ENCODE results near the gene BACE1-AS.

The BACE1-AS gene

GRCh38 chr11:117289795-117290194, 1.4 kb upstream of the BACE1-AS start:
- no peak for DNase-seq (ENCODE audit: low read depth in 2 of 2, low spot score in 1 of 2)

- DNase-seq (ENCODE audit: low read depth in 2 of 2, low spot score in 1 of 2): no peak
Measured at GRCh38 chr11:117292616-117293015, 1.5 kb downstream of the BACE1-AS start.

- no peak for DNase-seq (ENCODE audit: low read depth in 2 of 2, low spot score in 1 of 2)
Measured at GRCh38 chr11:117295438-117296137, 4.4 kb downstream of the BACE1-AS start.

- no peak for DNase-seq (ENCODE audit: low read depth in 2 of 2, low spot score in 1 of 2)
Measured at GRCh38 chr11:117296881-117297280, 5.7 kb downstream of the BACE1-AS start.

GRCh38 chr11:117298195-117298594, 7.0 kb downstream of the BACE1-AS start:
- DNase-seq (ENCODE audit: low read depth in 2 of 2, low spot score in 1 of 2): no peak

GRCh38 chr11:117299351-117300282, 8.5 kb downstream of the BACE1-AS start:
- DNase-seq (ENCODE audit: low read depth in 2 of 2, low spot score in 1 of 2): no peak

- DNase-seq (ENCODE audit: low read depth in 2 of 2, low spot score in 1 of 2): no peak
Measured at GRCh38 chr11:117300283-117300663, 9.1 kb downstream of the BACE1-AS start.

- DNase-seq (ENCODE audit: low read depth in 2 of 2, low spot score in 1 of 2): no peak
Measured at GRCh38 chr11:117300773-117301172, 9.6 kb downstream of the BACE1-AS start.

- no peak for DNase-seq (ENCODE audit: low read depth in 2 of 2, low spot score in 1 of 2)
Measured at GRCh38 chr11:117302228-117302627, 11.1 kb downstream of the BACE1-AS start.

- DNase-seq (ENCODE audit: low read depth in 2 of 2, low spot score in 1 of 2): no peak
Measured at GRCh38 chr11:117303101-117303500, 12.0 kb downstream of the BACE1-AS start.

GRCh38 chr11:117303646-117304315, 12.6 kb downstream of the BACE1-AS start:
- DNase-seq (ENCODE audit: low read depth in 2 of 2, low spot score in 1 of 2): no peak

GRCh38 chr11:117305145-117305544, 14.0 kb downstream of the BACE1-AS start:
- DNase-seq (ENCODE audit: low read depth in 2 of 2, low spot score in 1 of 2): no peak

GRCh38 chr11:117309310-117309709, 18.2 kb downstream of the BACE1-AS start:
- no peak for DNase-seq (ENCODE audit: low read depth in 2 of 2, low spot score in 1 of 2)

- no peak for DNase-seq (ENCODE audit: low read depth in 2 of 2, low spot score in 1 of 2)
Measured at GRCh38 chr11:117313091-117313490, 21.9 kb downstream of the BACE1-AS start.

- DNase-seq (ENCODE audit: low read depth in 2 of 2, low spot score in 1 of 2): no peak
Measured at GRCh38 chr11:117313828-117314768, 23.0 kb downstream of the BACE1-AS start.

- DNase-seq (ENCODE audit: low read depth in 2 of 2, low spot score in 1 of 2): no peak
Measured at GRCh38 chr11:117314840-117315239, 23.7 kb downstream of the BACE1-AS start.

- no peak for DNase-seq (ENCODE audit: low read depth in 2 of 2, low spot score in 1 of 2)
Measured at GRCh38 chr11:117315285-117316196, 24.4 kb downstream of the BACE1-AS start.

- DNase-seq (ENCODE audit: low read depth in 2 of 2, low spot score in 1 of 2): no peak
Measured at GRCh38 chr11:117316197-117316961, 25.2 kb downstream of the BACE1-AS start, which contains the start of gene BACE1. Gene BACE1, minus strand, starts transcription at chr11:117316256. Its CDS starts 461 bp downstream, at chr11:117315795.

GRCh38 chr11:117318738-117319137, 27.6 kb downstream of the BACE1-AS start:
- no peak for DNase-seq (ENCODE audit: low read depth in 2 of 2, low spot score in 1 of 2)

All from stimulated activated CD8-positive, alpha-beta memory T cell treated with anti-CD3 and anti-CD28 coated beads, Interleukin-4, amount 100 ng/mL, for 1 hour (primary cell).